K562 (cell line): ENCODE data around the gene BMPER. TPM values are rescaled to one million over a fixed set of nuclear protein-coding genes. Genes with fewer than 3 reads are reported as not detected.

Source experiments
- ATAC-seq: fragments of 200-7000 bp; cut with Tn5 transposase; 3 replicates; pipeline ENCODE4 v1.9.1; 2020; ENCODE audit warnings: moderate library complexity
- BruUV-seq: library from RNA; stranded (reverse); fragments of 400-500 nt; replicated peaks from 2 replicates; lab custom pipeline; 2021; lab: Mats Ljungman, UMichigan
- CTCF ChIA-PET: fragments of 300-600 bp; formaldehyde crosslinking; extraction: SDS; loops from one replicate; lab custom pipeline; 2021; ENCODE audit warnings: low intra/inter-chr PET ratio; lab: Yijun Ruan, JAX
- POLR2A ChIA-PET: fragments of 300-600, 350-650 bp; sonication (Branson Sonifier 250); formaldehyde crosslinking; extraction: SDS; loops from one replicate; lab custom pipeline; 2021; ENCODE audit warnings: antibody characterized with exemption, inconsistent platforms; lab: Yijun Ruan, JAX
- DNase-seq, 4 experiments: peaks; one replicate each; pipeline versions ENCODE4 v3.0.0 to v3.0.0-alpha.2; 2011 to 2018; ENCODE audit warnings: low spot score in 3 of 4, mixed read lengths in 3 of 4; ENCODE audit errors: extremely low read depth in 1 of 4
- FAIRE-seq: peaks from 2 replicates; lab custom pipeline; 2011; peaks lifted over from hg19 to GRCh38; lab: Jason Lieb, UNC
- H2AFZ ChIP-seq: 2 replicates; pipeline ENCODE4 v1.6.0; 2011; ENCODE audit warnings: low read depth, low read length, control low read depth, inconsistent platforms
- H3K27ac ChIP-seq: fragments of 200-600 bp; 3 replicates; pipeline ENCODE4 v1.8.0; 2011; ENCODE audit warnings: low read depth, mild to moderate bottlenecking, control low read depth, inconsistent platforms, low read length, moderate library complexity, mixed read lengths; ENCODE audit errors: extremely low read depth
- H3K27me3 ChIP-seq, 2 experiments: fragments of 300-600 bp in 1 of 2; 2 replicates in 1 of 2; 3 replicates in 1 of 2; pipeline versions ENCODE4 v1.6.0 to v1.8.0; 2011; ENCODE audit warnings: inconsistent platforms in 2 of 2, low read length in 2 of 2, mild to moderate bottlenecking in 1 of 2, mixed read lengths in 1 of 2, moderate library complexity in 1 of 2; ENCODE audit not compliant: control insufficient read depth in 2 of 2, insufficient read depth in 2 of 2
- H3K36me3 ChIP-seq: fragments of 300-600 bp; 3 replicates; pipeline ENCODE4 v1.8.0; 2011; ENCODE audit warnings: mild to moderate bottlenecking, low read length, inconsistent platforms; ENCODE audit not compliant: control insufficient read depth, insufficient read depth
- H3K4me1 ChIP-seq, 2 experiments: fragments of 200-600 bp in 1 of 2; replicated peaks in 1 of 2; 2 replicates in 1 of 2; 3 replicates in 1 of 2; pipeline versions ENCODE4 v1.5.1 to v1.8.0; 2011; ENCODE audit warnings: inconsistent platforms in 2 of 2, low read length in 2 of 2, mild to moderate bottlenecking in 1 of 2, mixed read lengths in 1 of 2, moderate library complexity in 1 of 2; ENCODE audit not compliant: control insufficient read depth in 2 of 2, insufficient read depth in 2 of 2
- H3K4me2 ChIP-seq: 2 replicates; pipeline ENCODE4 v1.6.1; 2011; ENCODE audit warnings: low read length, control low read depth, inconsistent platforms, mixed read lengths; ENCODE audit not compliant: insufficient read depth
- H3K4me3 ChIP-seq: fragments of 200-600 bp; sonication (generic), shearing (Covaris generic); 2 replicates; pipeline ENCODE4 v1.5.1; 2016; ENCODE audit warnings: control low read depth, inconsistent platforms
- H3K79me2 ChIP-seq: fragments of 200-600 bp; 3 replicates; pipeline ENCODE4 v1.8.0; 2011; ENCODE audit warnings: low read length, inconsistent platforms; ENCODE audit not compliant: control insufficient read depth, insufficient read depth
- H3K9ac ChIP-seq, 2 experiments: 2 replicates each; pipeline versions ENCODE4 v1.6.0 to v1.6.1; 2011; ENCODE audit warnings: low read depth in 2 of 2, low read length in 2 of 2, control low read depth in 1 of 2, inconsistent platforms in 1 of 2, mild to moderate bottlenecking in 1 of 2, mixed read lengths in 1 of 2; ENCODE audit not compliant: insufficient read depth in 1 of 2
- H3K9me1 ChIP-seq: one replicate; pipeline ENCODE4 v1.6.0; 2011; ENCODE audit warnings: inconsistent platforms, mild to moderate bottlenecking, low read length, moderate library complexity; ENCODE audit not compliant: control insufficient read depth, insufficient read depth
- H3K9me3 ChIP-seq: replicated peaks from 2 replicates; pipeline ENCODE4 v1.5.1; 2011; ENCODE audit warnings: low read depth, low read length, inconsistent platforms; ENCODE audit not compliant: control insufficient read depth, insufficient read depth
- H4K20me1 ChIP-seq: replicated peaks from 2 replicates; pipeline ENCODE4 v1.6.1; 2011; ENCODE audit warnings: low read length, inconsistent platforms, mixed read lengths; ENCODE audit not compliant: control insufficient read depth, insufficient read depth
- BACH1 ChIP-seq: fragments of 200-800 bp; sonication (Bioruptor generic); IDR thresholded peaks from 2 replicates; pipeline ENCODE4 v1.6.1; 2016; ENCODE audit warnings: missing genetic modification characterization, missing compliant biosample characterization
- BRD4 ChIP-seq: fragments of 200-600 bp; sonication (generic); IDR thresholded peaks from 2 replicates; pipeline ENCODE4 v1.6.1; 2017; ENCODE audit warnings: inconsistent platforms
- EP400 ChIP-seq: fragments of 450-650 bp; IDR thresholded peaks from 2 replicates; pipeline ENCODE4 v1.6.1; 2017; ENCODE audit warnings: antibody characterized with exemption, mild to moderate bottlenecking, moderate library complexity
- HOXB6 ChIP-seq: fragments of 250-450 bp; sonication (Bioruptor Pico); IDR thresholded peaks from 2 replicates; pipeline ENCODE4 v1.5.1; 2022; ENCODE audit warnings: mild to moderate bottlenecking, borderline replicate concordance
- JUN ChIP-seq, 2 experiments: sonication (generic) in 1 of 2; formaldehyde crosslinking in 1 of 2; IDR thresholded peaks; 2 replicates each; pipeline versions ENCODE4 v1.6.1 to v1.8.0; 2012 to 2022; ENCODE audit warnings: borderline replicate concordance in 2 of 2, mild to moderate bottlenecking in 2 of 2, improper control_type of control experiment in 1 of 2, low read depth in 1 of 2, low read length in 1 of 2, missing genetic modification reagents in 1 of 2
- KLF10 ChIP-seq: fragments of 250-450 bp; sonication (Bioruptor Pico); IDR thresholded peaks from 2 replicates; pipeline ENCODE4 v1.6.1; 2021; ENCODE audit warnings: matching md5 sums
- NCOR1 ChIP-seq: fragments of 450-650 bp; IDR thresholded peaks from 2 replicates; pipeline ENCODE4 v1.6.1; 2016; ENCODE audit warnings: mild to moderate bottlenecking, moderate library complexity
- RBBP5 ChIP-seq: fragments of 200-600 bp; sonication (generic); IDR thresholded peaks from 2 replicates; pipeline ENCODE4 v1.6.1; 2012; ENCODE audit warnings: borderline replicate concordance, mild to moderate bottlenecking, low read length, control low read depth, inconsistent platforms; ENCODE audit not compliant: insufficient read depth, poor library complexity, severe bottlenecking
- U2AF2 ChIP-seq: fragments of 200-400 bp; formaldehyde crosslinking; optimal IDR thresholded peaks from 2 replicates; pipeline ENCODE3; 2017; ENCODE audit warnings: low read depth, mild to moderate bottlenecking, low read length
- ZNF121 ChIP-seq: sonication (generic); formaldehyde crosslinking; conservative IDR thresholded peaks from 2 replicates; pipeline ENCODE4 v1.8.0; 2022; ENCODE audit warnings: missing genetic modification reagents
- ZNF57 ChIP-seq: fragments of 450-650 bp; formaldehyde crosslinking; IDR thresholded peaks from 2 replicates; pipeline ENCODE4 v1.4.0; 2020; ENCODE audit warnings: mild to moderate bottlenecking, moderate library complexity
- ZNF75A ChIP-seq: fragments of 450-650 bp; formaldehyde crosslinking; IDR thresholded peaks from 2 replicates; pipeline ENCODE4 v1.4.0; 2020; ENCODE audit warnings: mild to moderate bottlenecking
- WGBS: fragments of 100-300 bp; shearing (Covaris generic); methylation state at CpG from one replicate; pipeline ENCODE4 v1.1.6; 2016; ENCODE audit warnings: low coverage, mixed read lengths; ENCODE audit not compliant: insufficient coverage; ENCODE audit errors: missing lambda C conversion rate; 5-methylcytosine and 5-hydroxymethylcytosine counted together
- in situ Hi-C: fragments of 300-500 bp; cut with MboI; formaldehyde crosslinking; loops from 4 replicates; pipeline ENCODE4 v1.15.0; 2018; ENCODE audit warnings: inconsistent platforms, mixed read lengths
- intact Hi-C: fragments of 100-400 bp; cut with micrococcal nuclease; formaldehyde crosslinking; loops from 2 replicates; pipeline ENCODE4 v1.14.2; 2022
- polyA plus RNA-seq, 8 experiments: library from polyadenylated mRNA; depleted of rRNA in 4 of 8; stranded (reverse) in 5 of 8; unstranded in 3 of 8; fragments of >200 nt; fragmentation: Nextera tagmentation in 2 of 8; fragmentation: Illumina TruSeq in 1 of 8; extraction: Ambion mirVana in 2 of 8; extraction: Trizol in 1 of 8; gene quantifications; 2 replicates each; pipeline versions ENCODE4 v1.2.1 to v1.2.3, GENCODE V29; 2011 to 2014; ENCODE audit warnings: inconsistent platforms in 1 of 8, missing spikeins in 1 of 8
- total RNA-seq, 7 experiments: library from RNA; depleted of rRNA in 6 of 7; stranded (reverse); fragments of >200 nt in 6 of 7; fragmentation: Illumina TruSeq in 2 of 7; extraction: Trizol in 2 of 7; gene quantifications; 2 replicates each; pipeline versions ENCODE4 v1.2.1 to v1.2.3, GENCODE V29; 2011 to 2021; ENCODE audit warnings: low replicate concordance in 1 of 7
- TF ChIP-seq, protein P1 (sequence below): fragments of 450-650 bp; IDR thresholded peaks from 2 replicates; pipeline ENCODE4 v1.6.1; 2016; ENCODE audit warnings: low read depth, mild to moderate bottlenecking, moderate library complexity
- TF ChIP-seq, protein P2 (sequence below): fragments of 200-800 bp; sonication (Bioruptor generic); IDR thresholded peaks from 2 replicates; pipeline ENCODE4 v1.6.1; 2017; ENCODE audit warnings: missing genetic modification characterization, missing compliant biosample characterization

The BMPER gene
- total and polyA plus RNA-seq, 9 of the 15 experiments (the other 6 are each of a cell fraction or from before 2014, with no cell fraction given) = not detected

DNA sequence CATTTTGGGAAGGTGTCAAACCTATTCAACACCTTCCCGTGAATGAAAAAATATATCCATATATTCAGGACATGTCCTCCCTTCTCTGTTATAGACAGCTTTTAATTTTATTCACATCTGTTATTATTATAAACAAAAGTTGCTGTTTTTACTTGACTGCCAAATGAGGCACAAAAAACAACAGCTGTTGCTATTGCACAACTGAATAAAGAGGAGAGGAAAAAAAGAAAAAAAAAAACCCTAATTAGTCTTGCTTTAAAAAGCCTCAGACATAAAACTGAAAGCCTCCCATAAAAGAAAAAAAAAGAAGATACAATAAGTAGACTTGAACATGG lies 153.4 kb downstream of the BMPER start:
- POLR2A ChIA-PET = no interaction called here
- no TSS peak for BruUV-seq
- H2AFZ ChIP-seq = no peak overlapping the region

More for the DNA sequence above, 153.4 kb downstream of the BMPER start:
- H3K27ac ChIP-seq = no peak overlapping the region
- H3K36me3 ChIP-seq = no peaks in the 10 kb centered on the region
- no peaks in the 10 kb centered on the region for H3K9me1 ChIP-seq
- intact Hi-C loops = no loop called here
- no peaks in the 10 kb centered on the region for H3K79me2 ChIP-seq
- no peak overlapping the region for H3K4me3 ChIP-seq
- ATAC-seq = no peak
- TF ChIP-seq ZNF121 (CRISPR knock-in tag) = no peak
- TF ChIP-seq HOXB6 (CRISPR knock-in tag) = no peak
- TF ChIP-seq EP400 = no peak
- no peak for TF ChIP-seq JUN (IDR thresholded peaks at IDR 0.05; ENCODE audit: borderline replicate concordance, low read depth, low read length)
- no peak for TF ChIP-seq JUN (CRISPR knock-in tag; IDR thresholded peaks at IDR 0.05; ENCODE audit: borderline replicate concordance)
- no peak for TF ChIP-seq ZNF75A (CRISPR knock-in tag)
- TF ChIP-seq ZNF57 = no peak
- no peak for TF ChIP-seq U2AF2
- TF ChIP-seq, protein P1, sequence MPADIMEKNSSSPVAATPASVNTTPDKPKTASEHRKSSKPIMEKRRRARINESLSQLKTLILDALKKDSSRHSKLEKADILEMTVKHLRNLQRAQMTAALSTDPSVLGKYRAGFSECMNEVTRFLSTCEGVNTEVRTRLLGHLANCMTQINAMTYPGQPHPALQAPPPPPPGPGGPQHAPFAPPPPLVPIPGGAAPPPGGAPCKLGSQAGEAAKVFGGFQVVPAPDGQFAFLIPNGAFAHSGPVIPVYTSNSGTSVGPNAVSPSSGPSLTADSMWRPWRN = no peak
- TF ChIP-seq BACH1 (tag) = no peak
- no peak for TF ChIP-seq BRD4
- TF ChIP-seq KLF10 (CRISPR knock-in tag) = no peak
- TF ChIP-seq, protein P2, sequence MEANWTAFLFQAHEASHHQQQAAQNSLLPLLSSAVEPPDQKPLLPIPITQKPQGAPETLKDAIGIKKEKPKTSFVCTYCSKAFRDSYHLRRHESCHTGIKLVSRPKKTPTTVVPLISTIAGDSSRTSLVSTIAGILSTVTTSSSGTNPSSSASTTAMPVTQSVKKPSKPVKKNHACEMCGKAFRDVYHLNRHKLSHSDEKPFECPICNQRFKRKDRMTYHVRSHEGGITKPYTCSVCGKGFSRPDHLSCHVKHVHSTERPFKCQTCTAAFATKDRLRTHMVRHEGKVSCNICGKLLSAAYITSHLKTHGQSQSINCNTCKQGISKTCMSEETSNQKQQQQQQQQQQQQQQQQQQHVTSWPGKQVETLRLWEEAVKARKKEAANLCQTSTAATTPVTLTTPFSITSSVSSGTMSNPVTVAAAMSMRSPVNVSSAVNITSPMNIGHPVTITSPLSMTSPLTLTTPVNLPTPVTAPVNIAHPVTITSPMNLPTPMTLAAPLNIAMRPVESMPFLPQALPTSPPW (CRISPR knock-in tag) = no peak
- no peak for TF ChIP-seq NCOR1
- no peak for TF ChIP-seq RBBP5
- DNase-seq = no peak
- no peaks in the 10 kb centered on the region for H4K20me1 ChIP-seq
- no peak overlapping the region for H3K9ac ChIP-seq
- no peaks in the 10 kb centered on the region for H3K4me1 ChIP-seq
- H3K9me3 ChIP-seq = no peaks in the 10 kb centered on the region
- CTCF ChIA-PET = no interaction called here
- FAIRE-seq = no peak
- H3K27me3 ChIP-seq = no peaks in the 10 kb centered on the region
- in situ Hi-C loops = no loop called here
- WGBS = 0% methylated on average over 1 of the region's 1 CpG
- no peak overlapping the region for H3K4me2 ChIP-seq
